ENCODE results near the gene CHRNB2.
A peak's percentile ranks its signal among the peaks of the same experiment; 100 is the strongest.

DNA sequence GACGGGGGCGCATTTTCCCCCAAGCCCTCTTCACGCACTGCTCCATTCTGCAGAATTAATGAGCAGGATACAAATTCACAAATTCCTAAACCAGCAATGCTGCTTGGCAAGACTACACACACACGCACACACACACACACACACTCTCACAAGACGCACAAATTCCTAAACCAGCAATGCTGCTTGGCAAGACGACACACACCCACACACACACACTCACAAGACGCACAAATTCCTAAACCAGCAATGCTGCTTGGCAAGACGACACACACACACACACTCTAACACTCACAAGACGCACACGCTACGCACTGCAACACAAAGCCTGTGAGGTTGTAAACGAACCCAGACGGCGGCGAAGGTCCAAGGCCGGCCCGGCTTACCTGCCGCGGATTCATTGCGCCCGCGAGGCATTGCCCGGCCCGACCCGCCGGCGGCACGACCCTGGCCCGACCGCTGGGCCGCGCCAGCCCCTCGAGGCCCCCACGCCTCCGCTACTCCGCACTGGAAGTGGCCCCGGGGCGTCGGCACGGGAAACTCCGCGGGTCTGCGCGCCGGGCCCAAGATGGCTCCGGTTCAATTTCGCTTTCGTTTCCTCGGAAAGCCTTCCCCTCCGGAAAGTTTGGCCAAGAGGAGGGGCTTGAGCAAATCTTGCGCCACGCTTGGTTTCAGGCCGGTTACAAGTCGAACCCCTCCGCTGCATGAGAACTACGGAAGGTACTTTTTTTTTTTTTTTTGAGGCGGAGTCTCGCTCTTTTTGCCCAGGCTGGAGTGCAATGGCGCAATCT lies 40.2 kb downstream of the CHRNB2 start, which contains the start of gene ADAR:
- TF ChIP-seq, protein P1, sequence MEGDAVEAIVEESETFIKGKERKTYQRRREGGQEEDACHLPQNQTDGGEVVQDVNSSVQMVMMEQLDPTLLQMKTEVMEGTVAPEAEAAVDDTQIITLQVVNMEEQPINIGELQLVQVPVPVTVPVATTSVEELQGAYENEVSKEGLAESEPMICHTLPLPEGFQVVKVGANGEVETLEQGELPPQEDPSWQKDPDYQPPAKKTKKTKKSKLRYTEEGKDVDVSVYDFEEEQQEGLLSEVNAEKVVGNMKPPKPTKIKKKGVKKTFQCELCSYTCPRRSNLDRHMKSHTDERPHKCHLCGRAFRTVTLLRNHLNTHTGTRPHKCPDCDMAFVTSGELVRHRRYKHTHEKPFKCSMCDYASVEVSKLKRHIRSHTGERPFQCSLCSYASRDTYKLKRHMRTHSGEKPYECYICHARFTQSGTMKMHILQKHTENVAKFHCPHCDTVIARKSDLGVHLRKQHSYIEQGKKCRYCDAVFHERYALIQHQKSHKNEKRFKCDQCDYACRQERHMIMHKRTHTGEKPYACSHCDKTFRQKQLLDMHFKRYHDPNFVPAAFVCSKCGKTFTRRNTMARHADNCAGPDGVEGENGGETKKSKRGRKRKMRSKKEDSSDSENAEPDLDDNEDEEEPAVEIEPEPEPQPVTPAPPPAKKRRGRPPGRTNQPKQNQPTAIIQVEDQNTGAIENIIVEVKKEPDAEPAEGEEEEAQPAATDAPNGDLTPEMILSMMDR (IDR thresholded peaks at IDR 0.05): no peak
- peak in 1 of 2 donors; percentile 50 for TF ChIP-seq POLR2A (IDR thresholded peaks at IDR 0.05)
